Stomach (tissue), 9 donors: ENCODE measurements around the gene CEP152. TPM values are rescaled to one million over a fixed set of nuclear protein-coding genes. Genes with fewer than 3 reads are reported as not detected.

Source experiments
- DNase-seq, 2 donors: peaks; one replicate each; pipeline versions ENCODE4 v3.0.0 to v3.0.0-alpha.2; 2013 to 2019
- H3K27ac ChIP-seq, 5 donors: fragments of 200-600 bp in 4 of 5; sonication (generic) in 4 of 5; one replicate each; pipeline ENCODE4 v1.5.1; 2013 to 2019; ENCODE audit warnings: mild to moderate bottlenecking in 1 of 5, moderate library complexity in 1 of 5
- H3K27me3 ChIP-seq, 3 donors: fragments of 200-600 bp; sonication (generic); one replicate each; pipeline ENCODE4 v1.5.1; 2017 to 2019; ENCODE audit warnings: mixed run types in 1 of 3
- H3K36me3 ChIP-seq, 4 donors: fragments of 200-600 bp; sonication (generic); 1 replicate in 3 of 4; 2 replicates in 1 of 4; pipeline ENCODE4 v1.5.1; 2016 to 2019
- H3K4me1 ChIP-seq, 4 donors: fragments of 200-600 bp; sonication (generic); one replicate each; pipeline ENCODE4 v1.5.1; 2016 to 2019
- H3K4me3 ChIP-seq, 4 donors: fragments of 200-600 bp; sonication (generic) in 3 of 4; one replicate each; pipeline ENCODE4 v1.5.1; 2016 to 2019; ENCODE audit warnings: mild to moderate bottlenecking in 1 of 4
- H3K9me3 ChIP-seq, 4 donors: fragments of 200-600 bp; sonication (generic); one replicate each; pipeline ENCODE4 v1.5.1; 2016 to 2019
- CTCF ChIP-seq, 7 experiments: fragments of 450-650 bp in 4 of 7; fragments of 200-600 bp in 3 of 7; sonication (generic) in 3 of 7; IDR thresholded peaks; one replicate each; pipeline ENCODE4 v1.5.1; 2016 to 2019; ENCODE audit warnings: antibody characterized with exemption in 7 of 7, control low read depth in 2 of 7, mild to moderate bottlenecking in 1 of 7
- EP300 ChIP-seq: sonication (generic); formaldehyde crosslinking; IDR thresholded peaks from one replicate; pipeline ENCODE4 v1.6.1; 2017; ENCODE audit warnings: antibody characterized with exemption
- POLR2A ChIP-seq, 4 donors: fragments of 450-650 bp; IDR thresholded peaks; one replicate each; pipeline ENCODE4 v1.6.1; 2016; ENCODE audit warnings: antibody characterized with exemption in 4 of 4, control low read depth in 2 of 4, mild to moderate bottlenecking in 1 of 4, moderate library complexity in 1 of 4
- POLR2AphosphoS5 ChIP-seq, 3 donors: sonication (generic); formaldehyde crosslinking; IDR thresholded peaks; one replicate each; pipeline ENCODE4 v1.6.1; 2016; ENCODE audit warnings: antibody characterized with exemption in 3 of 3
- WGBS, 5 donors: extraction: QIAGEN DNeasy Blood & Tissue Kit in 3 of 5; methylation state at CpG; one replicate each; pipeline versions ENCODE4 v1.1.5 to v1.1.7; 2013 to 2018; 5-methylcytosine and 5-hydroxymethylcytosine counted together
- intact Hi-C: fragments of 100-400 bp; cut with DNase I; formaldehyde crosslinking; loops from one replicate; pipeline ENCODE4 v1.15.1; 2023; ENCODE audit warnings: low total_unique reads
- polyA plus RNA-seq, 3 donors: library from polyadenylated mRNA; stranded (reverse); fragments of 200-250 nt; gene quantifications; one replicate each; pipeline ENCODE4 v1.2.3, GENCODE V29; 2013
- total RNA-seq, 5 donors: library from RNA; depleted of rRNA; stranded (reverse); fragments of >200 nt; gene quantifications; one replicate each; pipeline versions ENCODE4 v1.1.0 to v1.2.3, GENCODE V29; 2014 to 2016
- donor health status: healthy with polysubstance abuse.
- donor health status: Bipolar disorder and iron deficiency.
- donor health status: healthy.

The CEP152 gene
- total and polyA plus RNA-seq, 8 donors: 0.61 to 36.2 (median 10.0) TPM

- Histone ChIP-seq H3K36me3 (peaks cover 0 to 12% (median 3%) of the 10 kb centered on the region in 4 donors), H3K9me3 (no peaks in the 10 kb centered on the region), H3K27me3 (no peaks in the 10 kb centered on the region), H3K4me3 (no peak overlapping the region), H3K4me1 (no peaks in the 10 kb centered on the region), H3K27ac (no peak overlapping the region)
- intact Hi-C loops: no loop called here
- WGBS, 5 donors: 95 to 98% (median 96%) methylated on average over 1 of the region's 1 CpG
- DNase-seq: no peak
- TF ChIP-seq POLR2AphosphoS5 (IDR thresholded peaks at IDR 0.05): no peak
- TF ChIP-seq EP300: no peak
- no peak for TF ChIP-seq POLR2A (IDR thresholded peaks at IDR 0.05)
- no peak for TF ChIP-seq CTCF (IDR thresholded peaks at IDR 0.05)
Observed at GRCh38 chr15:48774484-48774883, 36.4 kb downstream of the CEP152 start.

GRCh38 chr15:48766196-48766595 is 44.7 kb downstream of the CEP152 start:
- 53 to 74% (median 64%) methylated on average over 4 of the region's 4 CpGs for WGBS, 5 donors
- Histone ChIP-seq H3K27me3 (no peaks in the 10 kb centered on the region), H3K36me3 (peaks cover 0 to 25% (median 18%) of the 10 kb centered on the region in 4 donors), H3K4me1 (peaks cover 0 to 17% (median 2%) of the 10 kb centered on the region in 4 donors), H3K4me3 (no peak overlapping the region), H3K9me3 (no peaks in the 10 kb centered on the region), H3K27ac (no peak overlapping the region)
- intact Hi-C loops: no loop called here
- TF ChIP-seq CTCF (IDR thresholded peaks at IDR 0.05) (no peak), POLR2AphosphoS5 (IDR thresholded peaks at IDR 0.05) (peak in 1 of 3 donors; percentile 59)
- peak in 1 of 2 donors; percentile 59 for DNase-seq

GRCh38 chr15:48765022-48765421 is 45.8 kb downstream of the CEP152 start:
- no peak overlapping the region for H3K27ac ChIP-seq
- TF ChIP-seq POLR2AphosphoS5 (IDR thresholded peaks at IDR 0.05) (no peak), CTCF (IDR thresholded peaks at IDR 0.05) (no peak), EP300 (no peak), POLR2A (IDR thresholded peaks at IDR 0.05) (no peak)
- DNase-seq: no peak
- no peaks in the 10 kb centered on the region for H3K27me3 ChIP-seq
- H3K4me1 ChIP-seq: peaks cover 0 to 18% (median 2%) of the 10 kb centered on the region in 4 donors
- H3K4me3 ChIP-seq: no peak overlapping the region
- intact Hi-C loops: no loop called here
- H3K9me3 ChIP-seq: no peaks in the 10 kb centered on the region
- WGBS, 5 donors: 54 to 71% (median 67%) methylated on average over 4 of the region's 4 CpGs
- H3K36me3 ChIP-seq: peaks cover 0 to 31% (median 18%) of the 10 kb centered on the region in 4 donors

- 46 to 73% (median 59%) methylated on average over 2 of the region's 2 CpGs for WGBS, 5 donors
- Histone ChIP-seq H3K36me3 (peaks cover 0 to 34% (median 18%) of the 10 kb centered on the region in 4 donors), H3K9me3 (no peaks in the 10 kb centered on the region), H3K4me3 (no peak overlapping the region), H3K27me3 (no peaks in the 10 kb centered on the region), H3K4me1 (peaks cover 0 to 18% (median 2%) of the 10 kb centered on the region in 4 donors), H3K27ac (no peak overlapping the region)
- no peak for DNase-seq
- intact Hi-C loops: no loop called here
- TF ChIP-seq POLR2AphosphoS5 (IDR thresholded peaks at IDR 0.05) (peak in 1 of 3 donors; percentile 19), EP300 (no peak)
Observed at GRCh38 chr15:48761393-48762158, 49.3 kb downstream of the CEP152 start.

GRCh38 chr15:48759921-48760320 is 50.9 kb downstream of the CEP152 start:
- no peak for TF ChIP-seq POLR2A (IDR thresholded peaks at IDR 0.05)
- TF ChIP-seq POLR2AphosphoS5 (IDR thresholded peaks at IDR 0.05): no peak
- TF ChIP-seq CTCF (IDR thresholded peaks at IDR 0.05): no peak
- no peak for TF ChIP-seq EP300
- no peak overlapping the region for H3K4me3 ChIP-seq
- no peak overlapping the region for H3K27ac ChIP-seq
- intact Hi-C loops: no loop called here
- no peak for DNase-seq
- H3K36me3 ChIP-seq: peaks cover 0 to 35% (median 23%) of the 10 kb centered on the region in 4 donors
- no peaks in the 10 kb centered on the region for H3K9me3 ChIP-seq
- H3K4me1 ChIP-seq: peaks cover 0 to 11% (median 2%) of the 10 kb centered on the region in 4 donors
- 83 to 94% (median 86%) methylated on average over 1 of the region's 1 CpG for WGBS, 5 donors
- H3K27me3 ChIP-seq: no peaks in the 10 kb centered on the region
